ENCODE data around the gene CUL7. TPM values are rescaled to one million over a fixed set of nuclear protein-coding genes. Genes with fewer than 3 reads are reported as not detected.

The CUL7 gene
- total RNA-seq, 1 donor from 2014 or later: 26.7 TPM

- TF ChIP-seq CTCF (IDR thresholded peaks at IDR 0.05): no peak
- H3K4me3 ChIP-seq: no peak overlapping the region
- no peaks in the 10 kb centered on the region for H3K36me3 ChIP-seq
- no peaks in the 10 kb centered on the region for H3K9me3 ChIP-seq
- peaks cover 3 to 12% of the 10 kb centered on the region in 2 donors for H3K4me1 ChIP-seq
- H3K27ac ChIP-seq: no peak overlapping the region
- no peaks in the 10 kb centered on the region for H3K27me3 ChIP-seq
- intact Hi-C loops (cut with DNase I): no loop called here
- no peak for DNase-seq (ENCODE audit: low spot score in 2 of 2)
Observed at GRCh38 chr6:43095939-43096338, 42.3 kb upstream of the CUL7 start.

- Histone ChIP-seq H3K4me1 (peaks cover 3 to 12% of the 10 kb centered on the region in 2 donors), H3K4me3 (peak overlapping the region in 1 of 2 donors; percentile 27), H3K36me3 (no peaks in the 10 kb centered on the region), H3K27me3 (no peaks in the 10 kb centered on the region), H3K27ac (no peak overlapping the region), H3K9me3 (no peaks in the 10 kb centered on the region)
- no peak for TF ChIP-seq CTCF (IDR thresholded peaks at IDR 0.05)
- intact Hi-C loops (cut with DNase I): no loop called here
- DNase-seq (ENCODE audit: low spot score in 2 of 2): no peak
Observed at GRCh38 chr6:43093436-43094289, 40.0 kb upstream of the CUL7 start.

- intact Hi-C loops (cut with DNase I): no loop called here
- Histone ChIP-seq H3K36me3 (no peaks in the 10 kb centered on the region), H3K27ac (no peak overlapping the region), H3K9me3 (no peaks in the 10 kb centered on the region), H3K4me1 (peaks cover 3 to 12% of the 10 kb centered on the region in 2 donors), H3K27me3 (no peaks in the 10 kb centered on the region), H3K4me3 (no peak overlapping the region)
- DNase-seq (ENCODE audit: low spot score in 2 of 2): no peak
- TF ChIP-seq CTCF (IDR thresholded peaks at IDR 0.05): no peak
Observed at GRCh38 chr6:43092635-43093034, 39.0 kb upstream of the CUL7 start.

- DNase-seq (ENCODE audit: low spot score in 2 of 2): no peak
- Histone ChIP-seq H3K27me3 (no peaks in the 10 kb centered on the region), H3K4me1 (peaks cover 3 to 6% of the 10 kb centered on the region in 2 donors), H3K27ac (no peak overlapping the region), H3K4me3 (no peak overlapping the region), H3K36me3 (no peaks in the 10 kb centered on the region), H3K9me3 (no peaks in the 10 kb centered on the region)
- intact Hi-C loops (cut with DNase I): no loop called here
- TF ChIP-seq CTCF (IDR thresholded peaks at IDR 0.05): no peak
Observed at GRCh38 chr6:43091436-43091991, 37.9 kb upstream of the CUL7 start.

GRCh38 chr6:43091020-43091419 is 37.4 kb upstream of the CUL7 start:
- DNase-seq (ENCODE audit: low spot score in 2 of 2): no peak
- Histone ChIP-seq H3K4me1 (peaks cover 0 to 1% of the 10 kb centered on the region in 2 donors), H3K27me3 (no peaks in the 10 kb centered on the region), H3K27ac (no peak overlapping the region), H3K4me3 (no peak overlapping the region), H3K36me3 (no peaks in the 10 kb centered on the region), H3K9me3 (no peaks in the 10 kb centered on the region)
- intact Hi-C loops (cut with DNase I): no loop called here
- no peak for TF ChIP-seq CTCF (IDR thresholded peaks at IDR 0.05)
